Right lobe of liver (tissue), 4 donors: Measurements from ENCODE around the gene EDIL3.

Experiments used
- POLR2A ChIP-seq: fragments of 450-650 bp; IDR thresholded peaks from one replicate; pipeline ENCODE4 v1.6.1; 2017; ENCODE audit warnings: antibody characterized with exemption, mild to moderate bottlenecking
- TF ChIP-seq, protein P1 (sequence below), 4 donors: fragments of 200-600 bp in 3 of 4; fragments of 450-650 bp in 1 of 4; IDR thresholded peaks; one replicate each; pipeline versions ENCODE4 v1.5.1 to v1.8.0; 2016 to 2022; ENCODE audit warnings: antibody characterized with exemption in 4 of 4, mild to moderate bottlenecking in 2 of 4
- donor health status: DM: no; HTN: no; CAD: no.
- donor health status: DM: no; HTN: no; CAD: no.
- donor health status: DM: no; HTN: yes; CAD: no.

DNA sequence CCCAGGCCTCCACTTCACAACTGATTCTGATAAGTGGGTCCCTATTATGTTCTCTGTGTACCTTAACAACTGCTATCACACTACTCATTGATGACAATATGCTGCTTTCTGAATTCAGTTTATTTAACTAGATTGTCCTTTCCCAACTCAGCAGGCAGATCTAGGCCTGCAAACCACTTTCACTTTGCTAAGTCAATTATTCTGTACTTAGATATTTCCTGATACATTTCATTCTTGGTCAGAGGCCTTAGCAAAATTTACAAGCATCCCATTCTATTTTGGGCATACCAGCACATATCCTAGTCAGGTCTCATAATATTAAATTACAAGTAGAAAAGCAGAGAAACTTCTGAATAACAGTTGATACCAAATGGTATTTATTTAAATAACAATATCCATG is 428.3 kb downstream of the EDIL3 start:
- TF ChIP-seq, protein P1, sequence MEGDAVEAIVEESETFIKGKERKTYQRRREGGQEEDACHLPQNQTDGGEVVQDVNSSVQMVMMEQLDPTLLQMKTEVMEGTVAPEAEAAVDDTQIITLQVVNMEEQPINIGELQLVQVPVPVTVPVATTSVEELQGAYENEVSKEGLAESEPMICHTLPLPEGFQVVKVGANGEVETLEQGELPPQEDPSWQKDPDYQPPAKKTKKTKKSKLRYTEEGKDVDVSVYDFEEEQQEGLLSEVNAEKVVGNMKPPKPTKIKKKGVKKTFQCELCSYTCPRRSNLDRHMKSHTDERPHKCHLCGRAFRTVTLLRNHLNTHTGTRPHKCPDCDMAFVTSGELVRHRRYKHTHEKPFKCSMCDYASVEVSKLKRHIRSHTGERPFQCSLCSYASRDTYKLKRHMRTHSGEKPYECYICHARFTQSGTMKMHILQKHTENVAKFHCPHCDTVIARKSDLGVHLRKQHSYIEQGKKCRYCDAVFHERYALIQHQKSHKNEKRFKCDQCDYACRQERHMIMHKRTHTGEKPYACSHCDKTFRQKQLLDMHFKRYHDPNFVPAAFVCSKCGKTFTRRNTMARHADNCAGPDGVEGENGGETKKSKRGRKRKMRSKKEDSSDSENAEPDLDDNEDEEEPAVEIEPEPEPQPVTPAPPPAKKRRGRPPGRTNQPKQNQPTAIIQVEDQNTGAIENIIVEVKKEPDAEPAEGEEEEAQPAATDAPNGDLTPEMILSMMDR (IDR thresholded peaks at IDR 0.05): no peak
- no peak for TF ChIP-seq POLR2A
